ENCODE results near the gene DYNC1H1.

- TF ChIP-seq CTCF (IDR thresholded peaks at IDR 0.05) (no peak), POLR2A (IDR thresholded peaks at IDR 0.05) (no peak)
Observed at GRCh38 chr14:102055181-102055901, 91.0 kb downstream of the DYNC1H1 start.
